ENCODE measurements around the gene IGLL5.

IGLL5 gene

DNA sequence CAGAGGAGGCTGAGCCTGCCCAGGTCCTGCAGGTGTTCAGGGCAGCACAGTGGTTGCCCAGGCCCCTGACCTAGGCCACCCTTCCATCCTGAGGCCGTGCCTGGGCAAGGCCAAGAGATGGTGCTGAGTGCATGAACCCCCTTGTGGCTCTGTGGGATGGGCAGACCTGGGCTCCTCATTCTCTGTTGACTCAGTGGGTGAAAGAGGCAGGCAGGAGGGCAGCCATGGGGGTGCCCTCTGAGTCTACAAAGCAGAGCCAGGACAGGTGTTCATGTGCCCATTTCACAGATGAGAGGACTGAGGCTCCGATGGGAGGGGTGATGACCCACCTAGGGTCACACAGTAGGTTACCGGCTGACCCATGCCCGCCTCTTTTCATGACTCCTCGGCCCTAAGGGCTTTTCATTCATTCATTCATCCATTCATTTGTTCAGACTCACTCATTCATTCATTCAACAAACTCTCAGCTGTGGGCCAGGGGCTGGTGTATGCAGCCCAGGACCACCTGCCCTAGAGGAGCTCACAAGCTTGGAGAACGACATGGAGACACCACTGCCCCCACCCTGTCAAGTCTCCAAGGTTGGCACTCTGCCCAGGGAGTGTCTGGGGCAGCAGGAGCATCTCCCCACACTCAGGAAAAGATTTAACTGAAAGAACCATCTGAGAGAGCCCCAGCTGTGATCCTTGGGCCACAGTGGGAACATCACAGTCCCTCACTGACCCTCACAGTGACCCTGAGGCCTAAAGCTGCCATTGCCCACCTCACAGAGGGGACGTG lies 40.5 kb downstream of the IGLL5 start:
- TF ChIP-seq, protein P1, sequence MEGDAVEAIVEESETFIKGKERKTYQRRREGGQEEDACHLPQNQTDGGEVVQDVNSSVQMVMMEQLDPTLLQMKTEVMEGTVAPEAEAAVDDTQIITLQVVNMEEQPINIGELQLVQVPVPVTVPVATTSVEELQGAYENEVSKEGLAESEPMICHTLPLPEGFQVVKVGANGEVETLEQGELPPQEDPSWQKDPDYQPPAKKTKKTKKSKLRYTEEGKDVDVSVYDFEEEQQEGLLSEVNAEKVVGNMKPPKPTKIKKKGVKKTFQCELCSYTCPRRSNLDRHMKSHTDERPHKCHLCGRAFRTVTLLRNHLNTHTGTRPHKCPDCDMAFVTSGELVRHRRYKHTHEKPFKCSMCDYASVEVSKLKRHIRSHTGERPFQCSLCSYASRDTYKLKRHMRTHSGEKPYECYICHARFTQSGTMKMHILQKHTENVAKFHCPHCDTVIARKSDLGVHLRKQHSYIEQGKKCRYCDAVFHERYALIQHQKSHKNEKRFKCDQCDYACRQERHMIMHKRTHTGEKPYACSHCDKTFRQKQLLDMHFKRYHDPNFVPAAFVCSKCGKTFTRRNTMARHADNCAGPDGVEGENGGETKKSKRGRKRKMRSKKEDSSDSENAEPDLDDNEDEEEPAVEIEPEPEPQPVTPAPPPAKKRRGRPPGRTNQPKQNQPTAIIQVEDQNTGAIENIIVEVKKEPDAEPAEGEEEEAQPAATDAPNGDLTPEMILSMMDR (IDR thresholded peaks at IDR 0.05; ENCODE audit: control insufficient read depth, extremely low read depth, insufficient read depth), result no peak
- no peak for DNase-seq (ENCODE audit: low read depth)
- H3K4me3 ChIP-seq (ENCODE audit: low read depth, low read length), result no peak overlapping the region

DNA sequence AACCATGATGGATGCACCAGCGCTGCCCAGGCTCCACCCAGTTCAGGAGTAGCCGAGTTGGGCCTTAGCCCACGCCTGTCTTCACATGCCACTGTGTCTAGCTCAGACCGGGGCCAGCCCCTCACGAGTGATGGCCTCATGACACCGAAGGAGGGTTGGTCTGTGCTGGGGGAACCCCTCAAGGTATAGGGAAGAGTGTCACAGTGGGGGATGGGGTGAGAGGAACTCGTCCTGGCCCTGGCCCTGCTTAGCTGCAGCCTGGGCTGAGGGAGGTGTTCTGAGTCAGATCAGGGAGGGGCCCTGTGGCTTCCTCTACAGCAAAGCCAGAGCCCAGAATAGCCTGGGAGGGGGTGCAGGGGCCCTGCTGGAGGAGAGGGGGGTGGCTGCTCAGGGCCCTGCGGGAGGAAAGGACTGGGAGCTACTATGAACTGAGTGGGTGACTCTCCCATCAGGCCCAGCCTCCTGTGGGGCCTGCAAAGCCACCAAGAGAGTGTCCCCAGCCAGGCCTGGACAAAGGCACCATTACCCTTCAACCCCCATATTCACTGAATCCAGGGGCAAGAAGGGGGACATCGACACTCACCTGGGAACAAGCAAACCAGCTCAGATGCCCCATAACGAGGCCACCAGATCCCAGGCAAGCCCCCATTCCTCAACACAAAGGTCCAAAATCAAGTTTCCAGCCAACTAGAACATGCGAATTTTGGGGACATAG lies 41.2 kb downstream of the IGLL5 start:
- DNase-seq (ENCODE audit: low read depth), result no peak
- H3K4me3 ChIP-seq (ENCODE audit: low read depth, low read length), result no peak overlapping the region
- TF ChIP-seq, protein P1 (IDR thresholded peaks at IDR 0.05; ENCODE audit: control insufficient read depth, extremely low read depth, insufficient read depth), result no peak

DNA sequence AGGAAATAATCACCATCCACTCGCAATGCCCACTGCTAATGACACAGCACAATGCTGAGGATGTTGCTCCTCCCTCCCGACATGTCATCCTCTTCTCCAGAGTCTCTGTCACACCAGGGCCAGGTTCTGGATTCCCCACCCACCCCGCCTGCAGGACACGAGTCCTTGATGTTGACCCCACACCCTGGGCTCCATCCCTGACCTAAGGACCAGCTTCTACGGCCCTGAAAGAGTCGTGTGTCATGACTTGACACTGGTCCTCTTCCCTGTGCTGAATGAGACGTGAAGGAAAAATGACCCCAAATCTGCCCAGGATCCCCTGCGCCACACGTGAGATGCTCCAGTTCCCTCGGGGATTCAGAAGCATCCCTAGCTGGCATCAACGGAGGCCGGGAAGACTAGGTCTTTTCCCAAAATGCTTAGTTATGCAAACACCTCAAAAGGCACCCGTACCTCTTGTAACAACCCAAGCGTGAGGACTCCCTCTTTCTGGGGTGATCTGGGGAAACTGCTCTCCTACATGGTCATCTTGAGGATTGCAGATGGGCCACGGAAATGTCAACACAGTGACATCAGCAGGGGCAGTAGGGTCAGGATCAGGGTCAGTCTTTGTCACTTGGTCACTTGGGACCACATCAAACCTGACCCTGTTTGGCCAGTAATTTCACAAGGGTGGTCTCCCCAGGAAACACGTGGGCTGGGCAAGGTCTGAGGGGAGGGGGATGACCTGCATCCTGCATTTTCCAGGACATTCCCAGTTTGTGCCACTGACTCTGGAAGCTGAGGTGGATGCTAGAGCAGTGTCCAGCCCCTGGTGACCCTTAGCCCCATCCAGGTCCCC lies 42.0 kb downstream of the IGLL5 start:
- TF ChIP-seq, protein P1 (IDR thresholded peaks at IDR 0.05; ENCODE audit: control insufficient read depth, extremely low read depth, insufficient read depth), result no peak
- DNase-seq (ENCODE audit: low read depth), result no peak
- no peak overlapping the region for H3K4me3 ChIP-seq (ENCODE audit: low read depth, low read length)

DNA sequence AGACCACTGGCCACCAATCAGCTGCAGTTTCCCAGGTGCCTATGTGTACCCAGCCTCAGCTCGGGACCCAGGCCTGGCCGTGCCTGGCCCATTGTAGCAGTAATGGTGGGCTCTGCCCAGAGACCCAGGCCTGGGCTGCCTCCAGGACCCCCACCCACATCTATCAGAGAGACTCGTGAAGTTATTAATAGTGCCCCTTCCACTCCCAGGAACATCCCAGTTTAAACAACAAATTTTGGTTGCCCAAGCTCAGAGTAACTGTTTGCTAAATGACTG lies 42.5 kb downstream of the IGLL5 start:
- no peak overlapping the region for H3K4me3 ChIP-seq (ENCODE audit: low read depth, low read length)
- TF ChIP-seq, protein P1 (IDR thresholded peaks at IDR 0.05; ENCODE audit: control insufficient read depth, extremely low read depth, insufficient read depth), result no peak
- no peak for DNase-seq (ENCODE audit: low read depth)

DNA sequence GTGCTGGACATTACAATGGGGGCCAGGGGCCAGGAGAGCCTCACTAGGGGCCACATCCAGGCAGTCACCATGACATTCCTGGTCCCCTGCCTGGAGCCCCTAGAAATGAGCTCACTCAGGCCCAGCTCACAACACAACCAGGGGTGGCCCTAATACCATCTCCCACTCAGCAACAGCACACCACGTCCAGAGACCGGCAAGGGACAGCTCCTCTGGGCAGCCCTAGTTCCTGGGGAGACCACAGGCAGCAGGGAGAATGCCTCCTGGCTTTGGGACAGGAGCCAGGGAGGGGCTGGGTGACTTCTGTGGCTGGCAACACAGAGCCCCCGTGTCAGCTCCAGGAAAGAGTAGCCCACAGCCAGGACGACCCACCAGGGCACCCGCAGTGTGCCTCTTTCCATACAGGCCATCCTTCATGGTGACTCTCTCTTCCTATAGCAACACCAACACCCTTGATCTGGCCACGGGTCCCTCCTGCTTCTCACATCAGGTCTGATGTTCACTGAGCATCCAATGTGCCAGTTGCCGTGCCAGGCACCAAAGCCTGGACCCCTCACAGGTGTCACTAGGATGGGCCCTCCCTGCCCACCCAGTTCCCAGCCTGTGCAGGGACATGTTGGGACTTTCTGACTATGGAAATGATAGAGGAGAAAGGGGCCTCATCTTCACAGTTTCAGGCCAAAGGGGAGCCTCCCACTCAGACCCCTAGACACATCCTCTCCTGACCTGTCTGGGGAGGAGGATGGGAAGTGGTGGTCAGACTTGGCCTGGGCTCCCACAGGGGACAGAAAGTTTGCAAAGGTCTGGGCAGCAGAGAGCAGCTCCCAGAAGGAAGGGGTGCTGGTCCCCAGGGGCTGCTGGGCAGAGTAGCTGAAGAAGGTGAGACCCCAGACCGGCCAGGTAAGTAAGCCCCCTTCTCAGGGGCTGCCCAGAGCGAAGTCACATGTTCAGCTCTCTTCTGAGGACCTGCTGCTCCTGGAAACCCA lies 43.2 kb downstream of the IGLL5 start:
- TF ChIP-seq, protein P1 (IDR thresholded peaks at IDR 0.05; ENCODE audit: control insufficient read depth, extremely low read depth, insufficient read depth), result no peak
- no peak overlapping the region for H3K4me3 ChIP-seq (ENCODE audit: low read depth, low read length)
- DNase-seq (ENCODE audit: low read depth), result no peak
